K562 (cell line): Measurements from ENCODE around the gene NMRK1. TPM values are rescaled to one million over a fixed set of nuclear protein-coding genes. Genes with fewer than 3 reads are reported as not detected.

ENCODE experiments used
- ATAC-seq: fragments of 200-7000 bp; cut with Tn5 transposase; 3 replicates; pipeline ENCODE4 v1.9.1; 2020; ENCODE audit warnings: moderate library complexity
- BruUV-seq: library from RNA; stranded (reverse); fragments of 400-500 nt; replicated peaks from 2 replicates; lab custom pipeline; 2021; lab: Mats Ljungman, UMichigan
- CTCF ChIA-PET: fragments of 300-600 bp; formaldehyde crosslinking; extraction: SDS; loops from one replicate; lab custom pipeline; 2021; ENCODE audit warnings: low intra/inter-chr PET ratio; lab: Yijun Ruan, JAX
- POLR2A ChIA-PET: fragments of 300-600, 350-650 bp; sonication (Branson Sonifier 250); formaldehyde crosslinking; extraction: SDS; loops from one replicate; lab custom pipeline; 2021; ENCODE audit warnings: antibody characterized with exemption, inconsistent platforms; lab: Yijun Ruan, JAX
- DNase-seq, 4 experiments: peaks; one replicate each; pipeline versions ENCODE4 v3.0.0 to v3.0.0-alpha.2; 2011 to 2018; ENCODE audit warnings: low spot score in 3 of 4, mixed read lengths in 3 of 4; ENCODE audit errors: extremely low read depth in 1 of 4
- FAIRE-seq: peaks from 2 replicates; lab custom pipeline; 2011; peaks lifted over from hg19 to GRCh38; lab: Jason Lieb, UNC
- H2AFZ ChIP-seq: 2 replicates; pipeline ENCODE4 v1.6.0; 2011; ENCODE audit warnings: low read depth, low read length, control low read depth, inconsistent platforms
- H3K27ac ChIP-seq: fragments of 200-600 bp; 3 replicates; pipeline ENCODE4 v1.8.0; 2011; ENCODE audit warnings: low read depth, mild to moderate bottlenecking, control low read depth, inconsistent platforms, low read length, moderate library complexity, mixed read lengths; ENCODE audit errors: extremely low read depth
- H3K27me3 ChIP-seq, 2 experiments: fragments of 300-600 bp in 1 of 2; 2 replicates in 1 of 2; 3 replicates in 1 of 2; pipeline versions ENCODE4 v1.6.0 to v1.8.0; 2011; ENCODE audit warnings: inconsistent platforms in 2 of 2, low read length in 2 of 2, mild to moderate bottlenecking in 1 of 2, mixed read lengths in 1 of 2, moderate library complexity in 1 of 2; ENCODE audit not compliant: control insufficient read depth in 2 of 2, insufficient read depth in 2 of 2
- H3K36me3 ChIP-seq: fragments of 300-600 bp; 3 replicates; pipeline ENCODE4 v1.8.0; 2011; ENCODE audit warnings: mild to moderate bottlenecking, low read length, inconsistent platforms; ENCODE audit not compliant: control insufficient read depth, insufficient read depth
- H3K4me1 ChIP-seq, 2 experiments: fragments of 200-600 bp in 1 of 2; replicated peaks in 1 of 2; 2 replicates in 1 of 2; 3 replicates in 1 of 2; pipeline versions ENCODE4 v1.5.1 to v1.8.0; 2011; ENCODE audit warnings: inconsistent platforms in 2 of 2, low read length in 2 of 2, mild to moderate bottlenecking in 1 of 2, mixed read lengths in 1 of 2, moderate library complexity in 1 of 2; ENCODE audit not compliant: control insufficient read depth in 2 of 2, insufficient read depth in 2 of 2
- H3K4me2 ChIP-seq: 2 replicates; pipeline ENCODE4 v1.6.1; 2011; ENCODE audit warnings: low read length, control low read depth, inconsistent platforms, mixed read lengths; ENCODE audit not compliant: insufficient read depth
- H3K4me3 ChIP-seq: fragments of 200-600 bp; sonication (generic), shearing (Covaris generic); 2 replicates; pipeline ENCODE4 v1.5.1; 2016; ENCODE audit warnings: control low read depth, inconsistent platforms
- H3K79me2 ChIP-seq: fragments of 200-600 bp; 3 replicates; pipeline ENCODE4 v1.8.0; 2011; ENCODE audit warnings: low read length, inconsistent platforms; ENCODE audit not compliant: control insufficient read depth, insufficient read depth
- H3K9ac ChIP-seq, 2 experiments: 2 replicates each; pipeline versions ENCODE4 v1.6.0 to v1.6.1; 2011; ENCODE audit warnings: low read depth in 2 of 2, low read length in 2 of 2, control low read depth in 1 of 2, inconsistent platforms in 1 of 2, mild to moderate bottlenecking in 1 of 2, mixed read lengths in 1 of 2; ENCODE audit not compliant: insufficient read depth in 1 of 2
- H3K9me1 ChIP-seq: one replicate; pipeline ENCODE4 v1.6.0; 2011; ENCODE audit warnings: inconsistent platforms, mild to moderate bottlenecking, low read length, moderate library complexity; ENCODE audit not compliant: control insufficient read depth, insufficient read depth
- H3K9me3 ChIP-seq: replicated peaks from 2 replicates; pipeline ENCODE4 v1.5.1; 2011; ENCODE audit warnings: low read depth, low read length, inconsistent platforms; ENCODE audit not compliant: control insufficient read depth, insufficient read depth
- H4K20me1 ChIP-seq: replicated peaks from 2 replicates; pipeline ENCODE4 v1.6.1; 2011; ENCODE audit warnings: low read length, inconsistent platforms, mixed read lengths; ENCODE audit not compliant: control insufficient read depth, insufficient read depth
- ARID3B ChIP-seq: fragments of 250-450 bp; sonication (Bioruptor Pico); IDR thresholded peaks from 2 replicates; pipeline ENCODE4 v1.4.0; 2020; ENCODE audit warnings: borderline replicate concordance
- BRD9 ChIP-seq: fragments of 450-650 bp; IDR thresholded peaks from 2 replicates; pipeline ENCODE4 v1.6.1; 2018; ENCODE audit warnings: low read depth; ENCODE audit not compliant: partially characterized antibody
- ETV5 ChIP-seq: sonication (generic); formaldehyde crosslinking; IDR thresholded peaks from 2 replicates; pipeline ENCODE4 v1.4.0; 2020; ENCODE audit warnings: low read depth, mild to moderate bottlenecking, missing genetic modification reagents
- HIVEP1 ChIP-seq: fragments of 250-450 bp; sonication (Bioruptor Pico); IDR thresholded peaks from 2 replicates; pipeline ENCODE4 v1.4.0; 2020; ENCODE audit warnings: mild to moderate bottlenecking
- ID3 ChIP-seq, 2 experiments: fragments of 250-450 bp in 1 of 2; fragments of 450-650 bp in 1 of 2; sonication (Bioruptor Pico) in 1 of 2; IDR thresholded peaks; 2 replicates each; pipeline versions ENCODE4 v1.6.1 to v1.8.0; 2016 to 2021; ENCODE audit warnings: mild to moderate bottlenecking in 2 of 2, moderate library complexity in 2 of 2, missing compliant biosample characterization in 1 of 2, missing genetic modification characterization in 1 of 2
- KAT7 ChIP-seq: sonication (generic); formaldehyde crosslinking; IDR thresholded peaks from 2 replicates; pipeline ENCODE4 v1.8.0; 2022; ENCODE audit warnings: missing genetic modification reagents, mild to moderate bottlenecking, borderline replicate concordance
- KDM5B ChIP-seq: fragments of 200-600 bp; sonication (generic); IDR thresholded peaks from 2 replicates; pipeline ENCODE4 v1.6.1; 2012; ENCODE audit warnings: low read depth, mild to moderate bottlenecking, moderate library complexity, low read length, control low read depth, inconsistent platforms; ENCODE audit not compliant: insufficient replicate concordance
- POLR2AphosphoS2 ChIP-seq: IDR thresholded peaks from 2 replicates; pipeline ENCODE4 v1.6.1; 2012; ENCODE audit warnings: low read length, improper control_type of control experiment
- SETDB1 ChIP-seq: IDR thresholded peaks from one replicate; pipeline ENCODE4 v1.6.1; 2012; ENCODE audit warnings: low read length, control low read depth, inconsistent platforms
- SIN3B ChIP-seq: fragments of 450-650 bp; IDR thresholded peaks from 2 replicates; pipeline ENCODE4 v1.6.1; 2017; ENCODE audit warnings: low read depth, mild to moderate bottlenecking, moderate library complexity
- SMARCE1 ChIP-seq: fragments of 450-650 bp; IDR thresholded peaks from 2 replicates; pipeline ENCODE4 v1.7.1; 2016; ENCODE audit warnings: mild to moderate bottlenecking
- SOX6 ChIP-seq: fragments of 450-650 bp; IDR thresholded peaks from 2 replicates; pipeline ENCODE4 v1.6.1; 2014; ENCODE audit warnings: mild to moderate bottlenecking
- SP2 ChIP-seq: IDR thresholded peaks from 2 replicates; pipeline ENCODE4 v1.6.1; 2011; ENCODE audit warnings: mild to moderate bottlenecking, low read depth, low read length, moderate library complexity; ENCODE audit not compliant: poor library complexity, severe bottlenecking; ENCODE audit errors: extremely low read depth
- TSHZ1 ChIP-seq: fragments of 250-450 bp; sonication (Bioruptor Pico); IDR thresholded peaks from 2 replicates; pipeline ENCODE4 v1.4.0; 2020; ENCODE audit warnings: mild to moderate bottlenecking, moderate library complexity
- ZNF197 ChIP-seq: fragments of 200-800 bp; sonication (Bioruptor generic); IDR thresholded peaks from 2 replicates; pipeline ENCODE4 v1.6.1; 2016; ENCODE audit warnings: low read depth, missing genetic modification characterization, missing compliant biosample characterization
- WGBS: fragments of 100-300 bp; shearing (Covaris generic); methylation state at CpG from one replicate; pipeline ENCODE4 v1.1.6; 2016; ENCODE audit warnings: low coverage, mixed read lengths; ENCODE audit not compliant: insufficient coverage; ENCODE audit errors: missing lambda C conversion rate; 5-methylcytosine and 5-hydroxymethylcytosine counted together
- in situ Hi-C: fragments of 300-500 bp; cut with MboI; formaldehyde crosslinking; loops from 4 replicates; pipeline ENCODE4 v1.15.0; 2018; ENCODE audit warnings: inconsistent platforms, mixed read lengths
- intact Hi-C: fragments of 100-400 bp; cut with micrococcal nuclease; formaldehyde crosslinking; loops from 2 replicates; pipeline ENCODE4 v1.14.2; 2022
- polyA plus RNA-seq, 8 experiments: library from polyadenylated mRNA; depleted of rRNA in 4 of 8; stranded (reverse) in 5 of 8; unstranded in 3 of 8; fragments of >200 nt; fragmentation: Nextera tagmentation in 2 of 8; fragmentation: Illumina TruSeq in 1 of 8; extraction: Ambion mirVana in 2 of 8; extraction: Trizol in 1 of 8; gene quantifications; 2 replicates each; pipeline versions ENCODE4 v1.2.1 to v1.2.3, GENCODE V29; 2011 to 2014; ENCODE audit warnings: inconsistent platforms in 1 of 8, missing spikeins in 1 of 8
- total RNA-seq, 7 experiments: library from RNA; depleted of rRNA in 6 of 7; stranded (reverse); fragments of >200 nt in 6 of 7; fragmentation: Illumina TruSeq in 2 of 7; extraction: Trizol in 2 of 7; gene quantifications; 2 replicates each; pipeline versions ENCODE4 v1.2.1 to v1.2.3, GENCODE V29; 2011 to 2021; ENCODE audit warnings: low replicate concordance in 1 of 7
- TF ChIP-seq, protein P1 (sequence below): fragments of 250-450 bp; sonication (Bioruptor Pico); IDR thresholded peaks from 2 replicates; pipeline ENCODE4 v1.8.0; 2021; ENCODE audit warnings: moderate library complexity, mild to moderate bottlenecking, inconsistent platforms

NMRK1 gene
- total and polyA plus RNA-seq, 9 of the 15 experiments (the other 6 are each of a cell fraction or from before 2014, with no cell fraction given) = 1.1 to 3.5 (median 1.7) TPM

- TF ChIP-seq TSHZ1 (CRISPR knock-in tag) (no peak), KDM5B (no peak), SETDB1 (no peak)
These were observed 28.4 kb upstream of the NMRK1 start (continued) for GRCh38 chr9:75116306-75116705.

DNA sequence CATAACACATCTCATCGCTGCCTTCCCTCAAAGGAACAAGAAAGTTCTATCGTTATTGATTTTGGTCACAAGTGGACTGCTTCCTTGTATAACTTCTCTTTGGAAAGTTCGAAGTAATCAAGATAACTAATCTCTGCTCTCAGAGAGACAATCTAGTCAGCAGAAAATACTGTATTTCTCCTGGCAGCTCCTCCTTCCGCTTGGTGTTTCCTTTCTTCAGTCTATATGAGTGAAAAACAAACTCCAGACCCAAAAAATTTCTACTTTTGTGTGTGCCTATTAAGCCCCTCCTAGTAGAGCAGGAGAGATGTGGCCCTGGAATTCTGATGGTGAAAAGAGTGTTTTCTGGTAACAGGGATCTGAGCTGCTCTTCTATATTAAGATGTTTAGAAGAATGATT lies 24.8 kb upstream of the NMRK1 start:
- BruUV-seq = no TSS peak
- Histone ChIP-seq H3K79me2 (no peaks in the 10 kb centered on the region), H3K27me3 (no peaks in the 10 kb centered on the region), H3K36me3 (no peaks in the 10 kb centered on the region), H2AFZ (no peak overlapping the region), H3K27ac (no peak overlapping the region), H3K9me3 (no peaks in the 10 kb centered on the region), H3K4me2 (no peak overlapping the region), H3K9ac (no peak overlapping the region), H4K20me1 (no peaks in the 10 kb centered on the region), H3K9me1 (no peaks in the 10 kb centered on the region), H3K4me3 (no peak overlapping the region), H3K4me1 (no peaks in the 10 kb centered on the region)
- in situ Hi-C loops (no loop called here), intact Hi-C loops (no loop called here)
- DNase-seq = no peak
- WGBS = 17% methylated on average over 4 of the region's 4 CpGs
- ChIA-PET CTCF (no interaction called here), POLR2A (no interaction called here)
- ATAC-seq = no peak
- FAIRE-seq = no peak
- TF ChIP-seq HIVEP1 (no peak), SP2 (no peak), SMARCE1 (no peak), SOX6 (no peak), SIN3B (no peak), ETV5 (CRISPR knock-in tag) (no peak), ARID3B (CRISPR knock-in tag) (no peak), KAT7 (CRISPR knock-in tag) (no peak), POLR2AphosphoS2 (no peak), ZNF197 (no peak), ID3 (CRISPR knock-in tag; IDR thresholded peaks at IDR 0.05) (no peak), ID3 (tag; IDR thresholded peaks at IDR 0.05) (no peak), BRD9 (no peak)
- TF ChIP-seq, protein P1, sequence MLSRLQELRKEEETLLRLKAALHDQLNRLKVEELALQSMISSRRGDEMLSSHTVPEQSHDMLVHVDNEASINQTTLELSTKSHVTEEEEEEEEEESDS (CRISPR knock-in tag) = no peak
